Stimulated activated CD4-positive, alpha-beta T cell treated with anti-CD3 and anti-CD28 coated beads, Interleukin-2, amount 100 ng/mL, for 48 hours (primary cell): ENCODE data around the gene KRTAP8-1.
A peak's percentile ranks its signal among the peaks of the same experiment; 100 is the strongest.

Experiments used
- DNase-seq, 2 donors: peaks; one replicate each; pipeline ENCODE4 v3.0.0-alpha.2; 2020

KRTAP8-1 gene

GRCh38 chr21:30813174-30813573, at the start of gene KRTAP8-1:
TSS of gene KRTAP8-1 (minus strand) at chr21:30813274. CDS start at chr21:30813220, 54 bp downstream.
- no peak for DNase-seq

GRCh38 chr21:30847627-30848500, 34.8 kb upstream of the KRTAP8-1 start:
- no peak for DNase-seq

DNA sequence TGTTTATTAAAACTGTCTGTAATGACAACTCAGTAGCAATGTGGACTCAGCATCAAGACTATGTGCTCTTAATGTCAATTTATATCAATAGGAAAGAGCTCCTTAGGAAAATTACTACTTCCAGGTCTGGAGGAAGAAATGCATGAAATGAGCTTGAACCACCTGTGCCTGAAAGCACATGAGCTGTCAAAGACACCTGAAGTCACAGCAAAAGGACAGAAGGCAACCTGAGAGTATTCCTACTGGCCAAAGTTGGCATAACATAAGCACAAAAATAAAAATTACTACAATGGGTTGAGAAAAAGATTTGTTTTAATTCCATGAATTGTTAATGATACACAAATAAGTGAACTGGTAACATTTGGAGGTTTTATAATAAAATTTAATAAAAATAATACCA, 29.9 kb upstream of the KRTAP8-1 start:
- no peak for DNase-seq

DNA sequence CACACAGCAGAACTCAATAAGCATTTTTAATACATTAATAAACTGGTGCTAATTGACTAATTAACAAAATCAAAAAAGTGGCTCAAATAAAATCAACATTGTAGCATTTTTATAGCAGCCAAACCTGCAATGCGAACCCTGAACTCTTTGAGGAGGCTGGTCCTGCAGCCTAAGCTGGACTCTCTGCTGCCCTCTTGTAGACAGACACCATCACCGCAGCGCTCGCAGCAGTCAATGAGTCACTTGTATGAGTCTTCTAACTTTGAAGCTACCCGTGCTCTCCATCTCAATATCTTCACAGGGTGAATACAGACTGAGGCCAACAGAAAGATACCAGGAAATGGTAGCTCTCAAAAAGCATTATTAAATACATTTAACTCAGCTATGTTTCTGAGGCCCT, 26.2 kb upstream of the KRTAP8-1 start:
- DNase-seq, result peak; percentile 19 to 26

GRCh38 chr21:30838536-30838935, 25.5 kb upstream of the KRTAP8-1 start:
- no peak for DNase-seq

DNA sequence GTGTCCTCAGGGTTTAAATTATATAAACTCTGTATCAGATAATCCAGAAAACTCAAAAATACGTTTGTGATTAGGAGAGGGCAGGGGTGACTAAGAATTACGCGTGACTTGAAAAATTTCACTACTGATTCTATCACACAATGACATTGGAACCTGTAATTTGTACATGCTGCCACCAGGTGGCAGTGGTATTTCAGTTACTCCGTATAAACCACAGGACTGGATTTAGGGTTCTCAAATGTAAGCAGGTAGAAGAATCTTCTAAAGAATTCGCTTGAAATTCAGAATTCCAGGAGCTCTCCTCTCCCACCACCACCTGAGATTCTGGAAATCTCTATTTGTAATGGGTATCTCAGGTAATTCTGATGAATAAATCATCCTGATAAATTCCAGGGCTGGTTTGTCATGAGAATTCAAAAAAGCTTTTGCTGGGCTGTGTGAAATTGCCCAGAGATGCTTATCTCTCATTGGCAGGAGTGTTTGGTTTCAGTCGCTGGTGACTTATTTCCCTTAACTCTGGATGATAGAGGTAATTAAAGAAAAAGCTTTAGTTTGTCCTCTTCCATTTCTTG, 18.2 kb upstream of the KRTAP8-1 start:
- peak; percentile 36 to 47 for DNase-seq

DNA sequence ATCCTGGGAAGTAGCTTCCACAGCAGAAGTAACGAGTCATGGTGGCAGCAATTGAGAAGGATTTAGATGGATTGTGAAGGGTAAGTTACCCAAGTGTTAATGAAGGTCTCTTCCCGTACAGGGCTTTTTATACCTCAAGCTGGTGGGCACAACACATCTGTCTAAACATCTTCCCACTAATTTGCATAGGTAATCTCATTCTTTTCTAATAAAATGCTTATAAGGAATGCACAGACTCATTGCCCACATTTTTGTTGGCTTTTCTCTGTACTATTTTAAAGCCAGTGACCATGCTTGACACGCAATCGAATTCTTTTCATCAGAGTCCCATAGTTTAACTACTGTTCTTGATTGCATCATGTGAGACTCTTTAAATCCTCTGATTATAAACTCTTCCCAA, 16.6 kb upstream of the KRTAP8-1 start, which contains the start of gene KRTAP7-1:
Gene KRTAP7-1, minus strand, starts transcription at position 101 of the 400 bp plus-strand sequence. Its CDS starts 61 bp downstream, at position 40.
- no peak for DNase-seq

DNA sequence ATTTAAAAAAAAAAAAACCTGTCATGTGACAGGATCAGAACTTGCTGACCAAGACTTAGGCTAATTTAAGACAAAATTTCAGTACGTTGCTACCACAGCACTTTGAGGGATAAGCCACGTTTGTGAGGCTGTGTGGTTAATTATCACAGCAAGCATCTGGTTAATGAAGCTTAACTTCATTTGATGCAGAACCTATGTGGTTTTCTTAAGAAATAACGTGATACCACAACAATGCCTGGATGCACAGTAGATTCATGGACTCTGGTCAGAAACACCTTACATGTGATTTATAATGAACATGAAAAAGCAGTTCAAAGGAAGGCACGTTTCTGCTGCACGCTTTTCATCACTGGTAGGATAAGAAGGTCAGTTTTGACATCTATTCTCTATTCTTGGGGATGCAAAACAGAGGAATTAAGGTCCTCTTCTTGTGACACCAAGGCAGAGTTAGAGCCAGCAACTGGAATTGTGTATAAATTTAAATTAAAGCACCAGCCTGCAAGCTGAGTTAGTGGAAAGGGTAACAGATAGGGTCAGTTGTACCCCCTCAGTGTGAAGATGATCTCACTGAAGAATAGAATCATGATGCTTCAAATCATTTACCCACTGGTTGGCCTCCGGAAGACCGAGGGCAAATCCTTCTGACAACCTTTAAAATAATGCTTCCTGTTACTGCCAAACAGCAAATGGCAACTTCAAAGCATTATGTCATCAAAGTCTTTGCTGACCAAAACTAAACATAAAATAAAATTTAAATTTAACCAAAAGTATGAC, 6.0 kb upstream of the KRTAP8-1 start:
- no peak for DNase-seq

DNA sequence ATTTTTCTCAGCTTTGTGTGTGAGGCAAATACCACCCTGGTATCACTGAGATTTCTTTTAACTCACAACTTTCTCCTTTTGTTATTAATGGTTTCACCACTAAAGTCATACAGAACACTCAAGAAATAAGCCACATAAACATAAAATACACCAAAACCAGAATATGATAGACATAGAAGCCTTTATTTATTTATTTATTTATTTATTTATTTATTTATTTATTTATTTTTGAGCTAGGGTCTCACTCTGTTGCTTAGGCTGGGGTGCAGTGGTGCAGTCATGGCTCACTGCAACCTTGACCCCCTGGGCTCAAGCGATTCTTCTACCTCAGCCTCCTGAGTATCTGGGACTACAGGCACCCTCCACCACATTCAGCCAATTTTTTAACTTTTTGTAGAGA, 12.5 kb downstream of the KRTAP8-1 start:
- no peak for DNase-seq

DNA sequence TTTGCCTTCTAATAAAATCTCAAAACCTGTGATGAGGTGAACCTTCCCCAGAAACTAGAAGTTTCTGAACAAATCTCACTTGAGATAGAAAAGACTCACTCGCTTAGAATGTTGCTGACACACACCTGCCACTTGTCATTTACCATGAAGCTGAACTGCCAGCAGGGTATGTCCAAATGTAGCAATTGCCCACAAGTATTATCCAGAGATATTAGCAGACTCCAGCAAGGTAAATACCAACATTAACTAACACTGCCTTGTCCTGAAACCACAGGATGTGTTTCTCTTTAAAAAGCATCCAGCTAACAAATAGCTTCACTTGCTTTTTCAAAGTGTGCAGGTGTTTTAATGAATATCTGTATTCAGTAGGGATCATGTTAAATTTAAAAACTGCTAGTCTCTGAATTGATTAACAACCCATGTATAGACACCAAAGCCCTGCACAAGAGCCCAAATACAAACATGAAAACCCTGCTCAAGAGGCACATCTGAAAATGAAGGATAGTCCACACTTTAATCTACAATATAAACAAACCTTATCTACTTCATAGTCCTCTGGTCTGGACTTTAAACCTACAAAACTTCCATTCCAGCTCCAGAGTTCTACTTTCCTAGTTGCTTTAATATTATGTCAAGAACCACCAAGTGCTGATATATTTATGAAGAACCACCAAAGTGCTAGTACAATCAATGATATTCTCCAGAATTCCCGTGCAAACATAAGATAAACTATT, 19.3 kb downstream of the KRTAP8-1 start:
- no peak for DNase-seq

DNA sequence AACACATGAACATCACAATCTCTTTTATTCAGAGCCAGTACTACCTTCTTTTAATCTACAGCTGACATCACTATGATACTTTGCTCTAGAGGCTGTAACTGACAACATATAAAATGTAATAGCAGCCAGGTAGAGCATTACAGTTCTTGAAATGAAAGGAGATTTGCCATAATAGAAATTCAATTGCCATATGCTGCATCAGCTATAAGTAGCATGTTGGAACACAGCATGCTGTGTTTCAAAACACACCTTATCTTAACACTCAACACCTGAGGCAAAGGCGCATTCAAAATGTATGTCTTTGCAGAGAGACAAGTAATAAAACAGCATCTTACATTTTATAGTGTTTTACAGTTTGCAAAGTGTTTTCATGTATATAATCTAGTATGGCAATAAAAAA, 33.8 kb downstream of the KRTAP8-1 start:
- no peak for DNase-seq

DNA sequence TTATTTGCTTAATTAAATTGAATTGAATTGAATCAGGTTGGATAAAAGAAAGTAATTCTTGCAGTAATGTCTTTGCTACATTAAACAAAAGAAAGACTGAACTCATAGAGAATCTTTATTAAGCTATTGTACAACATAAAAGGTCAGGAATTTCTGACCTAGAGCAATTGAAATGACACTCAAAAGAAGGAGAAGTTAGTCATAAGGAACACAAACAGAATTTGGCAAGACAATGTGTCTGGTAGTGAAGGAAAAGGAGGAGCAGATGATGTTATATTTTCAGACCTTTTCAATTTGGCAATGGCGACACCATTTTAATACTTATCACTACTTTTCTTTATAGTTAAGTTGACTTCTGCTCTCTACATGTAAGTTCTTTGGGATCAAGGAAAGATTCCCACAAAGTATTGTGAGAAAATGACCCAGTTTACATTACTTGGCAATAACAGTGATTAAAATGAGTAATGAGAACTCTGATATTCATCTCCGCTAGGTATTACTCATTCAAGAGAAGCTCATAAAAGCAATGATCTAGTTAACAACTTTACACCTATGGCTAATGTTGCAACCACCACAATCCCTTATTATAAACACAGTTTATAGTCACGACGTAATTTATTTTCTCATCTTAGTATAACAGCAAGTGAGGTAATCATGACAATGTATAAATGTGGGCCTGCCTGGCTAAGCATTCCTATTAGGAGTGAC, 43.2 kb downstream of the KRTAP8-1 start:
- no peak for DNase-seq
